Activated effector memory CD4-positive, alpha-beta T cell treated with Interleukin-2 at 50 U/mL for 16 hours (primary cell): Measurements from ENCODE around the gene KIF17.
"Not testable (repeated sequence)": the region's sequence is repeated elsewhere in the genome, so short reads cannot be mapped to it uniquely, and the experiment has no call there.

ENCODE experiments used
- DNase-seq: peaks from one replicate; pipeline ENCODE4 v3.0.0-alpha.2; 2020

Gene KIF17

GRCh38 chr1:20726932-20727745 lies 9.3 kb upstream of the KIF17 start:
- DNase-seq = no peak

DNA sequence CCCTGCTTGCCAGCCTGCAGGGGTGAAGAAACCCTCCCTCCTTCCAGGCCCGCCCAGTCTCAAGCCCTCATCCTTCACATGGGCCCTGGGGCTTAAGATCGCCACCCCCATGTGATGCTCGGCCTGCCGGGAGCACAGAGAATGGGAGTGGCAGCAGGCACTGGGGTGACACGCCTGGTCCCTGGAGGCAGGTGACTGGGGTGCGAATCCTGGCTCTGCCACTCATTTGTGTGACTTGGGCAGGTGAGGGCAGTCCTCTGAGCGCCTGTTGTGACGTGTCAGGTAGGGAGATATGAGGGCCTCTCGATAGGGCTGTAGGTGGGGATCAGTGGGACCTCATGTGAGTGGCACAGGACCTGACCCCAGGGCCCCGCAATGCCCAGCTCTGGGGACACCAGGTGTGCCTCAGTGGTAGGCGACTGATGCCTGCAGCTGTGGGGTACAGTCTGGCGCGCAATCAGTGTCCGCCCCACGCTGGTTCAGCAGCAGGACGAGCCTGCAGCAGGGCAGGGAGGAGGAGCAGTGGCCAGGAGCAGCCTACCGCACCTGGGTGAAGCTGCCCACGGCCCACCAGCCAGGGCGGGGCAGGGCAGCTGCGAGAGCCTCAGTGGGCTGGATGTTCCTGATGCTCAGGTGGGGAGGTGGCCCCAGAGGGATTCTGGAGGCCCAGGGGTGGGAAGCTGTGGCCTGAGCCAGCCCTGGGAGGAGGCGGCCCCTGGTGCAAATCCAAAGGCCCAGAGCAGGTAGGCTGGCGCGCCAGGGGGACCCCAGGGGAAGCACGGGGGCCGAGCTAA lies 8.5 kb upstream of the KIF17 start:
- DNase-seq = no peak

- DNase-seq = no peak
Measured at GRCh38 chr1:20725189-20726117, 7.6 kb upstream of the KIF17 start.

DNA sequence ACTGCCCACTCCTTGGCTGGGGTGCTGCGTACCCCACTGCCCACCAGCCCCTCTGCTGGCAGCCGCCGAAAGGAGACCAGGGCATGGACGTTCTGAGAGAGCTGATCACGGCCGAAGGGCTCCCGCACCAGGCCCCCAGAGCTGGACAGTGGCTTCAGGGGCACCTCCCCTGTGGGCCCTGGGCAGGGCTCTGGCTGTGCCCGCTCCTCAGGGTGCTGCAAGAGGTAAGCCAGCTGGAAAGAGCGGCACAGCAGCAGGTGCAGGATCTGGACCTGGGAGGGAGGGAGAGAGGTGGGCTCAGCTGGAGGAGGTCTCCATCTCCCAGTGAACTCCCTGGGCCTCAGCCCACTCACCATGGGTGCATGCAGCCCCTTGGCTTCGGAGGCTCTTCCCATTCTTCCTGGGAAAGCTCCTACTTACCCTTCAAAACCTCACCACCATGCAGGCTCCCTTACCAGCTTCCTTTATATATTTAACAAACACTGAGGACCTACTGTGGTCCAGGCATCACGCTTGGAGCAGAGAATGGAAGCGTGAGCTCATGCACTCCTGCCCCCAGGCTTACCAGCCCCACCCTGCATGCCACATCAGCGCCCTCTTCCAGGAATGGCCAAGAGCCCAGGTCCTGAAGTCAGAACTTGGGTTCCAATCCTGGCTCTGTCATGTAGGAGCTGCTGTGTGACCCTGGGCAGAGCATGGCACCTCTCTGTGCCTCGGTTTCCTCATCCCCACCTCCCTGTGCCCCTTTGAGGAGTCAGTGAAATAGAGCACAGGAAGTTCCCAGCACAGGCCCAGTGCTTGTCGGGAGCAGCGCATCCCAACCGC lies 6.8 kb upstream of the KIF17 start:
- no peak for DNase-seq

DNA sequence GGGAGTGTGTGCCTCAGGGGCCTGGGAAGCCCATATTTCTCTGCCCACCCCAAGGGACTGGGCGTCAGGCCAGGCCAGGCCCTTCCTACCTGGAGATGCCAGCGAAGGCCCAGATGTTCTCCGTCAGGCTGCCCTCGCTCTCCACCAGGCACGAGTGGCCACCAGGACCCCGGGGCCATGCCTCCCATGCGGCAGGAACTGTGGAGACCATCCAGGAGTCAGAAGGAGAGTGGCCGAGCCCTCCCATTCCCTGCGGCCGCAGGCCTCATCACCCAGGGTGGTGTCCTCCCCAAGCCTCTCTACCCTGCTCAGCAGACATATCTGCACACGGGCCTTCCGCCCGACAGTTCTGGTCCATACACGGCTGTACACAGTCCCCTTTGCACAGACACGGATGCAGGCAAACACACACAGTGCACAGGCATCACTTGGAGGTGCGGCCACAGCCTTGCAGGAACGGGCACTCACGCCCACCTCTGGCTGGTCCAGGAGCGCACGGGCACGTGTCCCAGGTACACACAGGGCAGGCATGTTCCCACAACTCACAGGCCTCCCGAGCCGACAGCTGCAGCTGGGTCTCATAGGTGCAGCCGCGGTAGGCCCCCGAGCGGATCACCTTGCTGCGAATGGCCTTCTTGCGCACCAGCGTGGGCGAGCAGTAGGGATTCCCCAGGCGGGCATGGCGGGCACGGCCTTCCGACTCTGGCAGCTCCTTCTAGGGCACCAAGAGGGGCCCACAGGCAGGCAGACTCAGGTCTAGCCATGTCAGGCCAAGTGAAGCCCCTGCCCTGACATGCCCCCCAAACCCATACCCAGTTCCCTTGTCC lies 5.9 kb upstream of the KIF17 start:
- no peak for DNase-seq

GRCh38 chr1:20723159-20723536 lies 5.3 kb upstream of the KIF17 start:
- no peak for DNase-seq

GRCh38 chr1:20721117-20722061 lies 3.6 kb upstream of the KIF17 start:
- no peak for DNase-seq

DNA sequence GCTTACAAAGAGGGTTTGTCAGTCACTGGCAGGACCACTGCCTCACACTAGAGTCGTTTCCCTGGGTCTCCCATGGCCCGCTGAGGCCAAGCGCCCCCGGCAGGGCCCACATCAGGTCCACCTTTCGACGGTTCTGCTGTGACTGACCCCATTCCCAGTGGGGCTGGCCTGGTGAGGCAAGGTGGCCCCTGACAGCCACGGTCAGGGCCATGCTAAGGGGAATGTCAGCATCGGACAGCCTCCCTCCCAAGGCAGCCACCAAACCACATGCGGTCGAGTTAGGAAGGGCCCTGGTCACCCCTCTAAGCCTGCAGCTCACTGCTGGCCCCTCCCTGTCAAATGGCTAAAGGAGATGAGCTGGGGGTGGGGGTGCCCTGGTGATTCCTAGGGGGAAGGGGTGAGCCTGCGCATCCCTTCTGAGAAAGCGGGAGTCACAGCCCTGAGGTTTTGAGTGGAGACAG lies 2.9 kb upstream of the KIF17 start:
- no peak for DNase-seq

DNA sequence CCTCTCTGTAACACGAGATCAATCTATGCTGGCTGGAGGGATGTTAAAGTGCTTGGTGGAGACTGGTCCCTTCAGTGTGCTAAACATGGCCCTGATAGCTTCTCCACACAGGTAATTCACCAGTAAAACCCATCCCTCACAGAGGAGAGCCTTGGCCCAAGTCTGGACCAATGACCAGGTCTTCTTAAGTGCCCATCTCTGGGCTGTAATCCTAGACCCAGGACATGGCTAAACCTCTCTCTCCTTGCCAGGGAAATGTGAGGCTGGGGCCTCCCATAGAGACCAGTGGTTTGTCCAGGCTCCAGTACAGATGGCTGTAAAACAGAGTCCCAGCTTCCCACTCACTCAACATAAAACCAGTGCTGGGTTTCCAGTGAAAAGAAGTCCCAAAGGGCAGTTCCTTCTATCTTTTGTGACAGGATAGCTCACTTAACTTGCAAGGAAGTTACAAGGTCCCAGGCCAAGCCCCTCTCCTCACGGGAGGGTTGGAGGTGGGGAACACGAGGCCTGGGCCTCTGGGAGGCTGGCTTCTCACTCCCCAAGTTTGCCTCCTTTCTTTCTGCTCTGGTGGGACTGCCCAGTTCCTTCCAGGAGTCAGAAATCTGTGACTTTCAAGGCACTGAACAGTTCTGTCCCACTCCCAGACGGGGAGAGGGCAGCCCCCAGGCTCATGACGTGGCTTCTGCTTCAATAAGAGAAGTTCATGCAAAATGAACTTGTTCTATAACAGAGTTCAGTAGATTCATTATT lies 2.2 kb upstream of the KIF17 start:
- no peak for DNase-seq

GRCh38 chr1:20719261-20719660 lies 1.5 kb upstream of the KIF17 start:
- DNase-seq = no peak

- DNase-seq = not testable (repeated sequence)
Measured at GRCh38 chr1:20718343-20718882, 606 bp upstream of the KIF17 start.

DNA sequence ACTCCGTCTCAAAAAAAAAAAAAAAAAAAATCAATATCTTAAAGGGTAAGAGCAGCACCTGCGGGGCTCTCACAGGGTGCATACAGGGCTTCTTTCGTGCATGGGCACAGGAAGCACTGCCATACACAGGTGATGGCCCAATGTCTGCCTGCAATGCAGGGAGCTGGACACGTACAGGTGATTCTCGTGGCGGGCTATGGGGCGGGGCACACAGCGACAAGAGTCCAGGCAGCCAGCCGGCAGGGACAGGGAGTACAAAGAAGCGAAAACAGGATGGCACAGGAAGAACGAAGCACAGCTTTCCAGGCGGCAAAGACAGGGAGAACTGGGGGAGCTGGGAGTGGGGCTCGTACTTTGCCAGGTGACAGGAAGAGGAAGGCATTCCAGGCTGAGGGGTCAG lies 1.6 kb downstream of the KIF17 start:
- DNase-seq = no peak

GRCh38 chr1:20715406-20715805 lies 2.4 kb downstream of the KIF17 start:
- no peak for DNase-seq

- DNase-seq = no peak
Measured at GRCh38 chr1:20713440-20713839, 4.4 kb downstream of the KIF17 start.

GRCh38 chr1:20712215-20712577 lies 5.6 kb downstream of the KIF17 start:
- DNase-seq = no peak

DNA sequence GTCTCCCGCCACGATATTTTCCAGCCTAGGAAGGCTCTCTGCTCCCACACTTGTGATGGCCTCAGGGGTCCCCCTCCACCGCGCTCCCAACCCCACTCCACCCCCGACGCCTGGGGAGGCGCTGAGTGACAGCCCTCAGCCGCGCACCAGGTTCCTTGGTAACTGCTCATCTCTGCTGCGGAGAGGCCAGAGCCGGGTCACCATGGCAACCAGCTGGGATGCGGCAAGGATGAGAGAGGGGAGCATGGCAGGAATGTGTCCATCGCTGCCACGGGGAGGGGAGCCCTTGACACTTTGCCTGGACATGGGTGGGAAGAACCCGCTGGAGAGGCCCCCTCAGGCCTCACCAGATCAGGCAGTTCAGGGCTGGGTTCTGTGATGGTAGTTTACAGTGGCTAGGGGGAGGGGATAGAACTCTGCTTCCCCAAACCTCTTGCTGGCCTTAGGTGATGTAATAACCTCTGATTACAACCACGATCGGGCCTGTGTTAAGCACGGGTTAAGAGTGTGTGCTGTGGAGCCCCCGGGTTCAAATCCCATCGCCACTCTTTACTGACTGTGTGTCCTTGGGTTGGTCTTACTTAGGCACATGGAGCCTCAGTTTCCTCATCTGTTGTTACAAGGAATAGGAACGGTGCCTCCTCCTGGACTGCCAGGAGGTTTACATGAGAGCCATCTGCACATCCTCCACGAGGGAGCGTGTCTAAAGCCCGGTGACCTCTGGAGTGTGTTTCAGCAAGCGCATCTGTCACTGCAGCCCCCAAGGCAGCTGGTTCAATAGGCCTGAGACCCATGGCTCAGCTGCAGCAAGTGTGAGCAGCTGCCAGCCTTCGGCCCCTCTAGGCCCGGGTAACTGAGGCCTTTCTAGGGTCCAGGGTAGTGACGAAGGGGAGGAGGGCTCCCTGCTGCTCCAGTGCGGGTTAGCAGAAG lies 6.3 kb downstream of the KIF17 start:
- DNase-seq = no peak

- no peak for DNase-seq
Measured at GRCh38 chr1:20710469-20711284, 7.1 kb downstream of the KIF17 start.
